GM12874 (cell line): ENCODE data around the gene CLDN19.

Source experiments
- CTCF ChIP-seq: IDR thresholded peaks from 2 replicates; pipeline ENCODE4 v1.5.1; 2011; ENCODE audit warnings: low read depth, mild to moderate bottlenecking, control low read depth, low read length, moderate library complexity; ENCODE audit not compliant: insufficient read depth

CLDN19 gene

DNA sequence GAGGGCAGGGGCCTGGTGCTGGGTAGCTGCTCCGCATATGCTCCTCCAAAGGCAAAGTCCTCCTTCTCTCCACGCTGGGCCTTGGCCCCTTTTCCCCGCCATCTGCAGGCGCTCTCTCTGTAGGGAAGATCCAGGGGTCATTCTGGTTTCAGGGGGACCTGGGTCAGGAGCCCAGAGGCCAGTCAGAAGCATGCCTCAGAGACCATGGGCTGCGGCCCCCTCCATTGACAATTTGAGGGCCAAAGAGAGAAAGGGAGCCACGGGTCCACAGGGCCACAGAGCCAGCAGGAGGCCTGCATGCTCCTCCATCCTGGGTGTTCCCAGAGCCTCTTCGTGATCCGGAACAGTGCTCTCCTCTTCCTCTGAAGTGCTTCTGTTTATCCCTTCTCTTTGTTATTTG, 2.1 kb upstream of the CLDN19 start:
- TF ChIP-seq CTCF, result no peak

GRCh38 chr1:42741706-42742105, 1.7 kb upstream of the CLDN19 start:
- TF ChIP-seq CTCF, result no peak

DNA sequence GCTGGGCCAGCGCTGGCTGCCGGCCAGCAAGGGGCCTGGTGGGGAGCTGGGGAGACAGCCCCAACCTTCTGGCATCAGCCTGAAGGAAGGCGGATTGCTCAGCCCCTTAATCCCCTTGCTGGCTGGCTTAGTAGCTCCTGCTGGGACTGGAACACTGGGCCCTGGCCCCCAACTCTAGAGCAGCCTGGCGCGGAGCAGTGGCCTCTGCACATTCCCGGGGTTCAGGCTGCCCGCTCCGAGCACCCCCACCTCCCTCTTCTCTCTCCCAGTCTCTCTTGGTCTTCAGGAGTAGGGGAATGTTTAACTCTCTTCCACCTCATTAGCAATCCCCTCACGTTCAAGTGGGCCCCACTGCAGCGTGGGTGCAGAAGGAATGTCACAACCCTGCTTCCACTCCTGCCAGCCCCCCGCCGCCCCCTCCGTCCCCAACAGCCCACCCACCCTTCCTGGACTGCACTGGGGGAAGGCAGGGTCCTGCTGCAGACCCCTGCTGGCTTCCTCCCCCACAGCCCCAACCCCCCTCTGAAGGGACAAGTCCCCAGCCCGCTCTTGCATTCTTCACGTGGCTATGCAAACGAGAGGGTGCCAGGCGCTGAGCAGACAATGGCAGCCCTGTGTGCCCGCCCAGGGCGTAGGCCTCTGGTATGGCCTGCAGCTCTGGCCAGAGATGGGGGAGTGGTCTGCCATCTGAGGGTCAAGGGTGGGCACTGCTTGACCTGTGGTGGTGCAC, 980 bp upstream of the CLDN19 start:
- TF ChIP-seq CTCF, result no peak

GRCh38 chr1:42738678-42739226, 1.3 kb downstream of the CLDN19 start:
- no peak for TF ChIP-seq CTCF

- no peak for TF ChIP-seq CTCF
Observed at GRCh38 chr1:42737986-42738677, 1.9 kb downstream of the CLDN19 start.

GRCh38 chr1:42737257-42737656, 2.8 kb downstream of the CLDN19 start:
- TF ChIP-seq CTCF, result peak; percentile 18; the same call in 1 of the 2 replicates

DNA sequence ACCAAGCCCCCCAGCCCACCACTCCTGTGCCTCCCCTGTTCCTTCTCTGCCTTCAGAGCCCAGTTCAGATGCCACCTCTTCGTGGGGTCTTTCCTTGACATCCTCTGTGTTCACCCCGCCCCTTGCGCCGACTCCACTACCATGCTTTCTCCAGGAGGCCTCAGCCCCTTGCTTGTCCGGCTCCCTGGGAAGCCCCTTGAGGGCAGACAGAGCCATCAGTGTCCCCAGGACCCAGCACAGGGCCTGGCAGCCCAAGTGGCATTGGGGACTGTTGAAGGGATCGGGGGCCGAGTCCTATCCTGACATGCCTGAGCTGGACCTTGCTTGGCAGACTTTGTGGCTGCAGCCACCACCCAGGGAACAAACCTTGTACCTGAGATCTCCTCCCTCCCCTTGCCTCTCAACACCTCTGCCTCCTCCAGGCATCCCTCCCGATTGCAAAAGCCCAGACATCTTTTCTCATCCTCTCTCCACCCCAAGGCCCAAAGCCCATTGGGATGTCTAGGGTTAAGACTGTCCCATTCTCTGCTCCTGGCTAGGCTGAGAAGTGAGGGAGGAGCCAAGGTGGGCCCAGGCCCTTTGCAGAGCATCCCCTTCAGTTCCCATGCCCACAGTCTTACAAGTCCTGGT, 3.4 kb downstream of the CLDN19 start:
- no peak for TF ChIP-seq CTCF
